Activated T-helper 17 cell treated with anti-CD3 and anti-CD28 coated beads, Interleukin-2, amount 50 U/mL, for 72 hours (primary cell): ENCODE data around the gene APPL2. TPM values are rescaled to one million over a fixed set of nuclear protein-coding genes. Genes with fewer than 3 reads are reported as not detected.

Experiments
- ATAC-seq: fragments of 150-1000 bp; cut with Tn5 transposase; replicated peaks from 2 replicates; pipeline ENCODE4 v1.10.0; 2021; ENCODE audit warnings: mild to moderate bottlenecking, moderate library complexity
- H3K27ac Mint-ChIP-seq: one replicate; pipeline ENCODE4 v1.8.0; 2022; ENCODE audit warnings: mixed read lengths
- H3K27me3 Mint-ChIP-seq: one replicate; pipeline ENCODE4 v1.8.0; 2022; ENCODE audit warnings: mixed read lengths
- H3K36me3 Mint-ChIP-seq: one replicate; pipeline ENCODE4 v1.8.0; 2022; ENCODE audit warnings: low read depth, mild to moderate bottlenecking, mixed read lengths
- H3K4me1 Mint-ChIP-seq: one replicate; pipeline ENCODE4 v1.8.0; 2022; ENCODE audit warnings: mixed read lengths
- H3K4me3 Mint-ChIP-seq: one replicate; pipeline ENCODE4 v1.8.0; 2022; ENCODE audit warnings: mild to moderate bottlenecking, mixed read lengths
- H3K9me3 Mint-ChIP-seq: one replicate; pipeline ENCODE4 v1.8.0; 2022; ENCODE audit warnings: mixed read lengths
- total RNA-seq, 2 donors: library from RNA; stranded (reverse); gene quantifications; one replicate each; pipeline ENCODE4 v1.2.3, GENCODE V29; 2022

Gene APPL2
- total RNA-seq, result 10 to 100 TPM; 16.7 to 23.5 TPM

- Mint-ChIP-seq H3K27ac (peak within 1 kb of the TSS; percentile 88), H3K4me1 (peaks cover 26% of the 10 kb centered on the region), H3K9me3 (no peaks in the 10 kb centered on the region), H3K36me3 (peaks cover 11% of the 10 kb centered on the region), H3K27me3 (no peaks in the 10 kb centered on the region), H3K4me3 (peak within 1 kb of the TSS; percentile 93)
- ATAC-seq, result peak; percentile 85
Measured at GRCh38 chr12:105235732-105236476, at the start of gene APPL2. Gene APPL2 (minus strand): TSS chr12:105236174. CDS start chr12:105236012, 162 bp downstream.

DNA sequence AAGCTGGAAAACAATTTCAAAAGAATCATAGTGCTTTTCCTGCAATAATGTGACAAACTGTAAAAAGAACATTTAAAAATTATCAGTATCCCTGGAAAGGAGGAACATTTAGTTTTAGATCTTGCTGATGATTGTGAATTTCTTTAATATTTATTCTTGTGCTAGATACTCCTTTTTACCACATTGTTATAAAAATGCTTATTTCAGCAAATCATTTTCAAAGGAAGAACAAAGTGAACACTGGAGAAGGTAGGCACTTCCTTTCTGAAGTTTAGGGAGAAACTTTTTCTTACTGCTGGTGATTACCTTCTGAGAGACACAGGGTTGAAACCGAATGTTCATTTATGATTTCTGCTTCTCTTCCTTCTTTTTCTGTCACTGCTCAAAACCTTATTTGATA is 49.4 kb upstream of the APPL2 start:
- no peak for ATAC-seq
- Mint-ChIP-seq H3K4me1 (no peaks in the 10 kb centered on the region), H3K9me3 (no peaks in the 10 kb centered on the region), H3K27ac (no peak overlapping the region), H3K27me3 (peaks cover 19% of the 10 kb centered on the region), H3K4me3 (no peak overlapping the region), H3K36me3 (no peaks in the 10 kb centered on the region)

- Mint-ChIP-seq H3K36me3 (no peaks in the 10 kb centered on the region), H3K4me3 (no peak overlapping the region), H3K27me3 (peaks cover 19% of the 10 kb centered on the region), H3K27ac (no peak overlapping the region), H3K9me3 (no peaks in the 10 kb centered on the region), H3K4me1 (no peaks in the 10 kb centered on the region)
- no peak for ATAC-seq
Measured at GRCh38 chr12:105281694-105282049, 45.7 kb upstream of the APPL2 start.

GRCh38 chr12:105280966-105281693 is 45.2 kb upstream of the APPL2 start:
- no peaks in the 10 kb centered on the region for H3K4me1 Mint-ChIP-seq
- no peak overlapping the region for H3K27ac Mint-ChIP-seq
- no peak for ATAC-seq
- H3K36me3 Mint-ChIP-seq, result no peaks in the 10 kb centered on the region
- no peaks in the 10 kb centered on the region for H3K9me3 Mint-ChIP-seq
- peaks cover 17% of the 10 kb centered on the region for H3K27me3 Mint-ChIP-seq
- no peak overlapping the region for H3K4me3 Mint-ChIP-seq

GRCh38 chr12:105279460-105280056 is 43.6 kb upstream of the APPL2 start:
- Mint-ChIP-seq H3K4me3 (no peak overlapping the region), H3K27me3 (peaks cover 11% of the 10 kb centered on the region), H3K4me1 (no peaks in the 10 kb centered on the region), H3K9me3 (no peaks in the 10 kb centered on the region), H3K27ac (no peak overlapping the region), H3K36me3 (no peaks in the 10 kb centered on the region)
- ATAC-seq, result peak; percentile 83

GRCh38 chr12:105278043-105278697 is 42.2 kb upstream of the APPL2 start:
- Mint-ChIP-seq H3K9me3 (no peaks in the 10 kb centered on the region), H3K36me3 (no peaks in the 10 kb centered on the region), H3K4me1 (no peaks in the 10 kb centered on the region), H3K27ac (peak overlapping the region; percentile 58), H3K27me3 (no peaks in the 10 kb centered on the region), H3K4me3 (no peak overlapping the region)
- ATAC-seq, result no peak

DNA sequence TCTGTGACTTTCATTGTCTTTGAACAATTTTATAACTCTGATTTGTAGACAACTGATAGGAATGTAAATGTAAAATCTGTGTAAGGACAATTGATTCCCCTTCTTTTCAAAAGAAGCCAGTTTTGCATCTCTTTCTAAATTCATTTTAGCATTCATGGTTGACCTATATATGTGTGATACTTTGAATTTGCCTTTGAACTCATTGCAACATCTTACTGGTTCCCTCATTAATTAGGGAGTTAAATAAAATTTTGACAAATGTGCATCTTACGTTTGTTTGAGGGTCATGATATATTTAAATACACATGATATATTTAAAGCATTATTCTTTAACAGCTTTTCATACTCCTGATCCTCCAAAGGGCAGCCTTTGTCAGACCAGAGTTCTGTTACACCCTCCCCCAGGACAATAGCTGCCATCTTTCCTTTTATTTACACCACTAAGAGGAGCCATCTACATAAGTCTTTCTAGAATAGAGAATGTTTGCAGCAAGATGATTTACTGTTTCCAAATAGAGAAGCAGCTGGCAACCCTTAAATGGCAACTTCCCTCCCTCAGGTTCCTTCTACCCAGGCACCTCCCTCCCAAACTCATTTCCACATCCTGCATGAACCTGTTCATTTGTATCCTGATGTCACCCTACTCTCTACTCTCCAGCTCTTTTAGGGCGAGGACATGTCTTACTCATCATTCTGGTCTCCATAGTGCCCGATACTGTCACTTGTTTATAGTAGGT is 40.2 kb upstream of the APPL2 start:
- Mint-ChIP-seq H3K9me3 (no peaks in the 10 kb centered on the region), H3K4me3 (no peak overlapping the region), H3K4me1 (no peaks in the 10 kb centered on the region), H3K36me3 (no peaks in the 10 kb centered on the region), H3K27me3 (peaks cover 9% of the 10 kb centered on the region), H3K27ac (no peak overlapping the region)
- ATAC-seq, result peak; percentile 62

- Mint-ChIP-seq H3K4me1 (no peaks in the 10 kb centered on the region), H3K27me3 (peaks cover 9% of the 10 kb centered on the region), H3K27ac (no peak overlapping the region), H3K36me3 (no peaks in the 10 kb centered on the region), H3K9me3 (no peaks in the 10 kb centered on the region), H3K4me3 (no peak overlapping the region)
- no peak for ATAC-seq
Measured at GRCh38 chr12:105274571-105274970, 38.6 kb upstream of the APPL2 start.

DNA sequence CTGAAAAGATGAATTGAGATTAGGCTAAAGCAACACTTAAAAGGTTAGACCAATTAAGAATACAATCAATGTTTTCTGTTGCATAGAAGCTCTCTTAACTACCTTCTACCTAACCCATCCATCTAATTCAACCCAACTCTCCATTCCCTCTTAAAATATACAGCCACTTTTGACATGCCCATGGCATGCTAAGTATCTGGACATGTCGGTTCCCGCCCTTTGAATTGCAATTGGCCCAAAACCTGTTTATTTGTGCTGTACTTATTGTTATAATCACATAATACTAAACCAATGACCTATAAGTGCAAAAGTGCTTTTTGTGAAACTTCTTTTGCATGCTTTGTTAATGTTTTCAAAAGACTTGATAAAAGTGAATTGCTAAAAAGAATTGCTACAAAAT is 37.6 kb upstream of the APPL2 start:
- no peaks in the 10 kb centered on the region for H3K4me1 Mint-ChIP-seq

GRCh38 chr12:105272814-105273416 is 36.9 kb upstream of the APPL2 start:
- no peak overlapping the region for H3K4me3 Mint-ChIP-seq
- H3K36me3 Mint-ChIP-seq, result no peaks in the 10 kb centered on the region
- no peak for ATAC-seq
- H3K27ac Mint-ChIP-seq, result no peak overlapping the region
- no peaks in the 10 kb centered on the region for H3K9me3 Mint-ChIP-seq
- peaks cover 9% of the 10 kb centered on the region for H3K27me3 Mint-ChIP-seq
- H3K4me1 Mint-ChIP-seq, result no peaks in the 10 kb centered on the region

More for the DNA sequence above, 37.6 kb upstream of the APPL2 start:
- Mint-ChIP-seq H3K36me3 (no peaks in the 10 kb centered on the region), H3K9me3 (no peaks in the 10 kb centered on the region), H3K4me3 (no peak overlapping the region), H3K27ac (no peak overlapping the region), H3K27me3 (peaks cover 9% of the 10 kb centered on the region)
- no peak for ATAC-seq

DNA sequence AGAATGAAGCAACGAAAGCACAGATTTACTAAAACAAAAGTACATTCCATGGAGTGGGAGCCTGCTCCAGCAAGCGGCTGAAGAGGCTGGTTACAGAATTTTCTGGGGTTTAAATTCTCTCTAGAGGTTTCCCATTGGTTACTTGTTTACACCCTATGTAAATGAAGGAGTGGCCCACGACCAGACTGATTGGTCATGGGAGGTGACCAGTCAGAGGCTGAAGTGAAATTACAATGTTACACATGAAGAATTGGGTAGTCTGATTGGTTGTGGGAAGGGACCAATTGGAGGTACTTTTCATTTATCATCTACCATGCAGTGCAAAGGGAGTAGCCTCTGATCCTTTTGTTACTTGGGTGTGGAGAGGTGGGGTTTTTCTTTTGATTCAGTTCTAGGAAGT is 36.2 kb upstream of the APPL2 start:
- no peak overlapping the region for H3K4me3 Mint-ChIP-seq
- ATAC-seq, result no peak
- H3K36me3 Mint-ChIP-seq, result no peaks in the 10 kb centered on the region
- H3K27me3 Mint-ChIP-seq, result peaks cover 9% of the 10 kb centered on the region
- no peak overlapping the region for H3K27ac Mint-ChIP-seq
- no peaks in the 10 kb centered on the region for H3K9me3 Mint-ChIP-seq
- no peaks in the 10 kb centered on the region for H3K4me1 Mint-ChIP-seq

- Mint-ChIP-seq H3K4me3 (no peak overlapping the region), H3K36me3 (no peaks in the 10 kb centered on the region), H3K4me1 (no peaks in the 10 kb centered on the region), H3K27ac (no peak overlapping the region), H3K9me3 (no peaks in the 10 kb centered on the region), H3K27me3 (peaks cover 9% of the 10 kb centered on the region)
- ATAC-seq, result no peak
Measured at GRCh38 chr12:105271364-105271763, 35.4 kb upstream of the APPL2 start.

DNA sequence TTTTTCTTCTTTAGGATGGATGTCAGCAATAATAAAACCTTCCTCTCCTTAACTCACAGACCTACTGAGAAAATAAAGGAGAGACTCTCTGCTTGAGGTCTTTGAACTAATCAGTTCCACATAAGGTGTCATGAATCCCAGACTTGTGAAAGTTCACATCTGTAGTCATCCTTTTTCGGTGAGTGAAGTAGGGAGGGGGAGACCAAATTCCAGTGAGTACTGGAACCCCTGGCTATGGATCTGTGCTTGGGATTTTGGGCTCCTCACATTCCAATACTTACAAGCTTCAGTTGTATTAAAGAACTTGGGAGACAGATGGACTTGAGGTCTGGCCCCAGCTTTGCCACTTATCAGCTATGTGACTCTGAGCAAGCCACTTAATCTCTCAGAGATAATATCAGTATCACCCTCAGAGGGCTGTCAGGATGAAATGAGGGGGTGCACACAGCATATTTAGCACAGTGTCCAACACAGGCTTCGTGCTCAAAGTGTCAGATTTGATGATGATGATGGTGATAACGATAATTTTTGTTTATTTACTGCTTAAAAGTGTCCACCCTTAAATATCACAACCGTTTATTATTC is 34.8 kb upstream of the APPL2 start:
- H3K27me3 Mint-ChIP-seq, result peaks cover 9% of the 10 kb centered on the region
- H3K9me3 Mint-ChIP-seq, result no peaks in the 10 kb centered on the region
- H3K27ac Mint-ChIP-seq, result no peak overlapping the region
- no peak for ATAC-seq
- no peaks in the 10 kb centered on the region for H3K4me1 Mint-ChIP-seq
- no peak overlapping the region for H3K4me3 Mint-ChIP-seq
- H3K36me3 Mint-ChIP-seq, result no peaks in the 10 kb centered on the region
